Hematopoietic multipotent progenitor cell treated with erythropoietin and hydrocortisone succinate and interleukin-3 and kit ligand, for 15 days (in vitro differentiated cells): ENCODE data around the gene COL6A2.

Experiments used
- DNase-seq: peaks from one replicate; pipeline ENCODE4 v3.0.0-alpha.2; 2015; ENCODE audit warnings: low spot score

The COL6A2 gene

DNA sequence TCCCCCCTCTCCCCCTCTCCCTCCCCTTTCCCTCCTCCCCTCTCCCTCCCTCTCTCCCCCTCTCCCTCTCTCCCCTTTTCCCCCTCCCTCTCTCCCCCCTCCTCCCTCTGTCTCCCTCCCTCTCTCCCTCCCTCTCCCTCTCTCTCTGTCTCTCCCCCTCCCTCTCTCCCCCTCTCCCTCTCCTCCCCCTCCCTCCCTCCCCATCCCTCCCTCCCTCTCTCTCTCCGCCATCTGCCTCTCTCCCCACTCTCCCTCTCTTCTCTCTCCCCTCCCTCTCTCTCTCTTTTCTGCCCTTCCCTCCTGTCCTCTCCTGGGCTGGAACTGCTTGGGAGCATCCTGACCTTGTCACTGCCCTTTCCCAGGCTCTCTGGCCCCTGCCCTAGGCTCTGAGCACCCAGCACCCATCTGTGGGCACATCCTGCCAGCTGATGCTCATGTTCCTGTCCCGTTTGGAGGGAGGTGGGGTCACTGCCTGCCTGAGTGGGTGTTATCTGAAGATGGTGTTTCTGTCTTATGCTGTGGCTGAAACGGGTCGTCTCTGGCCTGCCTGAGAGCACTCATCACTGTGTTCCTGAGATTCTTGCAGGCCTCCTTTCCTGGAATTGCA is 46.7 kb downstream of the COL6A2 start:
- peak; percentile 12 for DNase-seq

DNA sequence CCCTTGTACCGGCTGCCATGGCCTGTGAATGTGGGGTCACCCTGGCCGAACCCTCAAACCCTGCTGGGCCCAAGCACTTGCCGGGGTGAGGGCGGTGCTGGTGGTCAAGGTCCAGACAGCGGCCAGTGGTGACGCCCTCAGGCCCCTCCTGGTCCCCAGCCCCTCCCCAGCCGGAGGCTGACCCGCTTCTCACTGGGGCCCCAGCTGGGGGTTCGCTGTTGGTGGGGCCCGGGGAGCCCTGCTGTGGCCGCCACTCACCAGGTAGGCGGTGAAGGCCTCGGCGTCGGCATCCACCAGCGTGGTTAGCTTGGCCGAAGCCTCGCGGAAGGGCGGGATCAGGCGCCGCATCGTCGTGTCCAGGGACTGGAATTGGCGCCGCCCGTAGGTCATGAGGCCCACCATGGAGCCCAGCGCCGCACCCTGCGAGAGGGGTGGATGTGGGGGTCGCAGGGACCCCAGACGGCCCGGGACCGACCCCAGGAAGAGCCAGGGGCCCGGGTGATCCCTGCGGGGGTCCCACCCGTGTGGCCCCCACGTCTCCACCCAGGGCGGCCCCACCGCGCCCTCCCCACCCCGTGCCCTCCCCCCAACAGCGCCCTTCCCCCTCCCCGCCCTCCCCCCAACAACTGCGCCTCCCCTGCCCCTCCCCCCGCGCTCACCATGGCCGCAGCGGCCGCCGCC is 47.4 kb downstream of the COL6A2 start:
- DNase-seq: no peak

DNA sequence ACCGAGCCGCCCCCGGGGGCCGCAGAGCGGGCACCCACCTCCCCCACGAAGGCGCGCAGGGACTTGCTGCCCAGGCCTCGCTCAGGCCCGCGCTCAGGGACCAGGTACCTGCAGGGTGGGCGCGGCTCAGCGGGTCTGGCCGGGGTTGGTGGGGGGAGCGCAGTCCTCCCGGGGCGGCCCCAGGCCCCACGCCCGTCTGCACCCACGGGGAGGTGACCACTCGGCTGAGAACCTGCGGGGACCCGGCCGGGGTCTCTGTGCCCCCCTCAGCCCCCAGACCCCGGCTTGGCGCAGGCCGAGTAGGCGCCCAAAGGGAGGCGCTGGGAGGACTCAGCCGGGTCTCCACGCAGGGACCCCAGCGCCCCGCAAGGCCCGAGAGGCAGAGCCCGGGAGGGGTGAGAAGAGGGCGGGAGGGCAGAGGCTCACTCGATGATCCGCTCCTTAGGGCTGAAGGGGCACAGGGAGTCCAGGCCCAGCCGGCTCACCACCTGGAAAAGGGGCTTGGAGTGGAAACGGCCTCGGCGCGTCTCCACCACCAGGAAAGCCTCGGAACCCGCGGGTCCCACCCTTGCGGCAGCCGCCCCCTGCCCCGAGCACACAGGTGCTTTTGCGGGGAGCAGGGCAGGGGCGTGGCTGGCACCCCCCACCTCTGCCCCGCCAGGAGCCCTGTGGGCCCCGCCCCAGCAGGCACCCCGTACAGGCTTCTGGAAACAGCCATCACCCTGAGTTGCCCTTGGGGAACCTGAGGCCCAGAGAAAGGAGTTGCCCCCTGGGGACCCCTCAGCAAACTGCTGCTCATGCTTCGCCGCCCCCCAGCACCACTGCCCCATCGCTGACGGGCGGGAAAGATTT is 48.2 kb downstream of the COL6A2 start:
- no peak for DNase-seq

DNA sequence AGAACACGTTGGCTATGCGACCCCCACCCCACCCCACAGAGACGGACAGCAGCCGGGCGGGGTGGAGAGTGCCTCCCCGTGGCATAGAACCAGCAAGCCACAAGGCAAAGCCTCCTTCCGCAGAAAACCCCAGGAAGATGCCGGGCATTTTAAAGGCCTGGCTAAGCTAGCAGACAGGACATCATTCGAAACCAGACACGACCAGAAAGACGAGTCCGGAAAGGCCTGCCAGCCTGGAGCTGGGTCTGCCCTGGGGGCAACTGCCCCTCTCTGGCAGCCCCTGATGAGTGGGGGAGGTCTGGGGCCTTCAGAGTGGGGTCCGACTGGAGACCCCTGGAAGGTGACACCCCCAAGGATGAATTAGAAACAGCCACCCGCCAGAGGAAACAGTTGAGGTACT is 48.9 kb downstream of the COL6A2 start:
- no peak for DNase-seq

- peak; percentile 59 for DNase-seq
Observed at GRCh38 chr21:46147429-46147828, 49.5 kb downstream of the COL6A2 start.

DNA sequence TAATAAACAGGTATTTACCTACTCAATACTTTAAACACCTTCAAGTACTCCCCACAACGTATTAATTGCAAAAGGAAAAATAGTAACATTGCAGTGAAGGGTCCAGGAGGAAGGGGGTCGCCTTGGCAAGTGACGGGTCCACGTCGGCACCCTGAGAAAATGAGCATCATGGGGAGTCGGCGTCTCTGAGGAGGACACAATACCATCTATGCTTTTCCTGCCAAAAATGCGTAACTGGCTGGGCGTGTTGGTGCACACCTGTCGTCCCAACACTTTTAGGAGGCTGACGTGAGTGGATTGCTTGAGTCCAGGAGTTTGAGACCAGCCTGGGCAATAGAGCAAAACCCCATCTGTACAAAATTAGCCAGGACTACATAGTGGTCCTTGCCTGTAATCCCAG is 50.2 kb downstream of the COL6A2 start:
- DNase-seq: no peak

DNA sequence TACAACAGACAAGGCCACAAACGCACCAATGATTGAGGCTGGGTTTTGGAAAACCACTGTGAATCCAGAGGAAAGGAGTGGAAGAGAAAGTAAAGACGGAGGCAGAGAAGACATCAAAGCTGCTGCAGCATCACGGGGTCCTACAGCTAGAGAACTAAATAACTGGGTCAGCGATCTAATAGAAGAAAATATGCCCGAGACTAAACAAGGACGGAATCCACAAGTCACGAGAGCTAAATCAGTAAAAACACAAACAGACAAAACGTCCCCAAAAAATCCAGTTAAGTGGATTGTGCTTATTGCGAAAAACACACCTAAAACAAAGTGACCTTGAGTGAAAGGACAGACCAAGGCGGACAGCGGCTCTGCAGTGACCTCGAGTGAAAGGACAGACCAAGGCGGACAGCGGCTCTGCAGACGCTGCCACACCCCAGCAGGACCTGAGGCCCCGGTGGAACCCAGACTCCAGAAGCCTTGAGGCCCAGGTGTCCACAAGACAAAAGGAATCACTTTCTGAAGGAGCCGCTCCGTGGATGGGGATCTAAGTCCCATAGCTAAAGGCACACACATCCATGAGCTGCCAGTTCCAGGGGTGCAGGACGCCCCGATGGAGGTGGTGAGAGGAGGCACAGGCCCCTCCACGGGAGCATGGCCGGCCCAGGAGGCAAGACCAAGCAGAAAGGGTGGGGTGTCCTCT is 51.4 kb downstream of the COL6A2 start:
- DNase-seq: no peak

DNA sequence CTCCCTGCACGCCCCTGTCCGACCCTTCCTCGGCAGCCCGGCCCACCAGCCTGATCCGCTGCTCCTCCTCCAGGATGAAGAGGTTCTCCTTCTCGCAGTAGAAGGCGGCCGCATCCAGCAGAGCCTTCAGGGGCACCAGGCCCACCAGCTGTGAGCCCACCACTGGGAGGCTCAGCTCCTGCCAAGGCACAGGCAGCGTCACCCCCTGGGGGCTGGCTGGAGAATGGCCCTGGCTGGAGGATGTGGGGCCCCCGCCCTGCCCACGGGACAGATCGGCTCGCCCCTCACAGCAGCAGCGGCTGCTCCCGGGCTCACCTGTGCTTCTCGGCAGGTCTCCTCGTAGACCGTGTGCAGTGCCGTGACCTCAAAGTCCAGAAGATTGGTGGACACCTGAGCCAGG is 52.2 kb downstream of the COL6A2 start:
- DNase-seq: no peak

DNA sequence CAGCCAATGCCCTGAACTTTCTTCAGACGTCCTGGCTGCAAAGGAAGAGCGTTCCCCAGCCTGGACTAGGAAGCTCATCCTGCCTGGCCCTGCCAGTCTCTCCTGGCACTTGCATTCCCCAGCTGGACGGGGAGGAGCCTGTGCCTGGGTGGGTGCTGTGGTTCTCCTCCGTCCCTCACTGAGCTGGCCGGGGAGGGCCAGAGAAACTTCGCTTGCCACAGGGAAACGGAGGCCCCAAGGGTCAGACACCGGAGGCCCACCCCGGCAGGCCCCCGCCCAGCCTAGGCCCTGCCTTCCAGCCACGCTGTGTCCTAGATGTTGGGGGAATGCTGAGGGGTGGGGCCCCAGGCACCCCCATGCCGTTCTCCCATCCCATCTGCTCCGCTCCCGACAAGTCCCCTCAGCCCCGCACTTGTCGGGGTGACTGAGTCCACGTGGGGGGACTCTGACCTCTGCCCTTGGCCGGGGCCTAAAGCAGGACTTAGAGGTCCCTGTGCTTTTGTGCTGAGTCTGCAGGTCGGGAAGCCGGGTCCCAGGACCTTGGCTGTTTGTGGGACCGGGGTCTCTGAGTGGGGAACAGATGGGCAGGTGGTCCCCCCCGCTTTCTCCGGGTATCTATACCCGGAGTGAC is 52.7 kb downstream of the COL6A2 start:
- no peak for DNase-seq

- no peak for DNase-seq
Observed at GRCh38 chr21:46151261-46151988, 53.5 kb downstream of the COL6A2 start.

- no peak for DNase-seq
Observed at GRCh38 chr21:46151989-46152926, 54.3 kb downstream of the COL6A2 start.

DNA sequence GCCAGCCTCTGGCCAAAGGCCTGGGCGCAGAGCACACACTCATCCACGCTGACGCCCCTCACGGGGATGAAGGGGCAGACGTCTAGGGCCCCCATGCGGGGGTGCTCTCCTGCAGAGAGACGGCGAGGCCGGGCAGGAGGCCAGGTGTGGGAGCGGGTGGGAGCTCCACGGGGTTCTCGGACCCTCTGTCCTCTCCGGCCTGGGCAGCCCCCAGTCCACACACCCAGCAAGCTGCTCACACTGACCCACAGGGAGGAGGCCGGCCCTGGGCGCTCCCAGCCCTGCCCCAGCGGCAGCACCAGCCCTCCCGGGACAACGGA is 55.0 kb downstream of the COL6A2 start:
- DNase-seq: no peak

DNA sequence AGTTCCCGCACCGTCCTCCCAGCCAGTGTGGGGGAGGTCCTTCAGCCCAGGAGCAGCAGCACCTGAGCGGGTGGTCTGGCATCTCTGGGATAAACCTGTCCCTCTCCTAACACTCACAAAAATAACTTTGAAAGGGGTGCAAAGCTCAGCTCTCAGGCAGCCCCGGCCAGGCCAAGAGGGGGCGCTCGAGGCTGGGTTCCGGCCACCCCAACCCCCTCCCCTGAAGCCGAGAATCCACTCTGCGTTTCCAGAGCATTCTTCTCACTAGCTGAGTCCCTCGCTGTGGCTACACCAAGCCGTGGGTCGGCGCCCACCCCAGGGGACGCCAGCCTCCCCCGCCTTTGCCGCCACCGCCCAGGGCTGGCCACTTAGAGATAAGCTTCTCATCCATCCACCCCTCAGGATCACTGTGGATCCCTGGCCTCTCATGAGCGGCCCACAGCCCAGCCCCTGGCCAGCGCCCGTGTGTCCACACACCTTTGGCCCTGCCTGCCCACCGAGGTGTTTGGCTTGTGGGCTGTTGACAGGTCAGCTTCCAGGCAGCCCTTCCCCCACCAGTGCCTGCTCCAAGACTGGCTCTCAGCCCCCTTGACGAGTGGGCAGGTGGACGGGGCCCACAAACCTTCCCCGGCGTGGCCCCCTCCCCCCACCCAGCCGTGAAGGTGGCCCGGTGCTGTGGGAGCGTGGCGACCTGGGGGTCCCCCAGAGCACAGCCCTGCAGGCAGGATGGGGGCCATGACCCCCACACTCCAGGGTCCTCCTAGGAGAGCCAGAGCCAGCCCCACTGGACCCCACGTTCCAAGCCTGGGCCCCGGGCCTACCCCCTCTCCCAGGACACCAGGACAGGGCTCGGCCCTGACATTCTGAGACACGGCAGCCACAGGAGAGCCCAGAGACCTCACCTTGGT is 55.6 kb downstream of the COL6A2 start:
- DNase-seq: peak; percentile 54

- DNase-seq: no peak
Observed at GRCh38 chr21:46154155-46154954, 56.4 kb downstream of the COL6A2 start.

DNA sequence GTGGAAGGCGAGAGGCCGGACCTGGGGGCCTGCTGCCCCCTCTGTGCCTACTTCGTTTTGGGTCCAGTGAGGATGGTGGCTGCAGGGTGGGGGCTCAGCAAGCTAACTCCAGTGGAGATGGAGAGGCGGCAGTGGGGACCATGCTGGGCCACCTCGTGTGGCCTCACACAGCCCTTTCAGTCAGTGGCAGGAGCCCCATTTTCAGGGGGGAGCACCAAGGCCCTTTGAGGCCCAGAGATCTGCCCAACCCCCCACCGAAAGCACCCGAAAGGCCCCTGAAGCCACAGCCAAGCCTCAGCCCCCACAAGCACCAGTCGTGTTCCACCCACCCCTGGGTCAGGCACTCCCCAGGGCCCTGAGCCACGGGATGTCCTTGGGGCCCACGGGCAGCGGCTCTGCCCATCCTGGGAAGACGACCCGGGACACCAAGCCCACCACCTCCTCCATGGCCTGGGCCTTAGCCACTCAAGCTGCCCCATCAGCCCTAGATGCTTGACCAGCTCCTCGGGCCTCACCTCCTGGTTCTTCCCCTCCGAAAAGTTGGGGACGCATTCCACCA is 57.1 kb downstream of the COL6A2 start:
- no peak for DNase-seq

DNA sequence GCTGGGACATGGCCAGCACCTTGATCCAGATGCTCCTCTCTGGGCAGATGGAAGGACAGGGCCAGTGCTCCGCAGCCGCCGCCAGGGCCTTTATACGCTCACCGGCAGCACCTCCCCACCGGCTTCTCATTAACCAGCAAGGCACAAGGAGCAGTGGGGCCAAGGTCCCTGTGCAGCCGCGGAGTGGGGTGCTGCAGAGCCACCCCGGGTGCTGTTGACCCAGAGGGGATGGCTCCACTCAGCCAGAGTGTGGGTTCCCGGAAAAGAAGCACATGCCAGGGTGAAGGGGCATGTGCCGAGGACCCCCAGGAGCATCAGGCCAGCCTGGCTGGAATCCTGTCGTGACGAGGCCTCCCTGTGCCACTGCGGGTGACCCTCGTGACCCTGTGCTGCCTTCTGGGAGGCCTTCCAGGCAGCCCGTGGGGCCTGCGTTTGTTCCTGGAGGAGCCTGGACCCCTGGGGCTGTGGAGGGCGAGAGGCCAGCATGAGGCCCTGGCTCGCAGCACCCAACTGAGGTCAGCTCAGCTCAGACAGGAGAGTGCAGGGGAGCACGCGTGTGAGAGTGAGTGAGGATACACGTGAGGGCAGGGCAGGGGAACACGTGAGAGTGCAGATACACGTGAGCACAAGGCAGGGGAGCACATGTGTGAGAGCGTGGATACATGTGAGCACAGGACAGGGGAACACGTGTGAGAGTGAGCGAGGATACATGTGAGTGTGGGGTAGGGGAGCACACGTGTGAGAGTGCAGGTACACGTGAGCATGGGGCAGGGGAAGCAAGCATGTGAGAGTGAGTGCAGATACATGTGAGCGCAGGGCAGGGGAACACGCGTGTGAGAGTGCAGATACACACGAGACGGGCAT is 57.8 kb downstream of the COL6A2 start, which contains the start of gene FTCD:
Gene FTCD, minus strand, starts transcription at position 66 of the 864 bp plus-strand sequence. Its CDS starts 56 bp downstream, at position 10.
- DNase-seq: no peak

GRCh38 chr21:46156378-46156645 is 58.4 kb downstream of the COL6A2 start:
- DNase-seq: no peak
